Upper lobe of left lung (tissue), 6 donors: ENCODE results near the gene CDH11. TPM values are rescaled to one million over a fixed set of nuclear protein-coding genes. Genes with fewer than 3 reads are reported as not detected.

Experiments
- ATAC-seq, 2 donors: fragments of 200-7000 bp; cut with Tn5 transposase; one replicate each; pipeline ENCODE4 v1.9.1; 2022; ENCODE audit warnings: mild to moderate bottlenecking in 2 of 2, moderate library complexity in 2 of 2; ENCODE audit not compliant: low FRiP score in 2 of 2
- DNase-seq, 2 donors: peaks; one replicate each; pipeline ENCODE4 v3.0.0-alpha.2; 2019 to 2020
- H3K27ac ChIP-seq, 4 donors: fragments of 200-600 bp; sonication (generic); one replicate each; pipeline ENCODE4 v1.5.1; 2016 to 2019
- H3K27me3 ChIP-seq, 4 donors: fragments of 200-600 bp; sonication (generic); one replicate each; pipeline ENCODE4 v1.5.1; 2017 to 2019
- H3K36me3 ChIP-seq, 4 donors: fragments of 200-600 bp; sonication (generic); one replicate each; pipeline ENCODE4 v1.5.1; 2016 to 2019
- H3K4me1 ChIP-seq, 4 donors: fragments of 200-600 bp; sonication (generic); one replicate each; pipeline ENCODE4 v1.5.1; 2018 to 2019
- H3K4me3 ChIP-seq, 4 donors: fragments of 200-600 bp; sonication (generic); one replicate each; pipeline ENCODE4 v1.5.1; 2017 to 2019; ENCODE audit warnings: mild to moderate bottlenecking in 2 of 4, moderate library complexity in 1 of 4
- H3K9me3 ChIP-seq, 4 donors: fragments of 200-600 bp; sonication (generic); one replicate each; pipeline ENCODE4 v1.5.1; 2018 to 2019
- CTCF ChIP-seq, 6 experiments: fragments of 450-650 bp in 4 of 6; fragments of 200-600 bp in 2 of 6; sonication (generic) in 2 of 6; IDR thresholded peaks; one replicate each; pipeline ENCODE4 v1.5.1; 2016 to 2019; ENCODE audit warnings: antibody characterized with exemption in 6 of 6
- EP300 ChIP-seq, 4 donors: sonication (generic); formaldehyde crosslinking; IDR thresholded peaks; one replicate each; pipeline ENCODE4 v1.5.1; 2017; ENCODE audit warnings: antibody characterized with exemption in 4 of 4, control low read depth in 2 of 4
- POLR2A ChIP-seq, 4 donors: fragments of 450-650 bp; IDR thresholded peaks; one replicate each; pipeline ENCODE4 v1.5.1; 2016 to 2017; ENCODE audit warnings: antibody characterized with exemption in 4 of 4, mild to moderate bottlenecking in 2 of 4
- POLR2AphosphoS5 ChIP-seq, 2 donors: sonication (generic); formaldehyde crosslinking; IDR thresholded peaks; one replicate each; pipeline ENCODE4 v1.5.1; 2017; ENCODE audit warnings: antibody characterized with exemption in 2 of 2
- whole genome bisulfite sequencing, 2 donors: methylation state at CpG; one replicate each; pipeline ENCODE4 v1.1.5; 2017 to 2018; 5-methylcytosine and 5-hydroxymethylcytosine counted together
- total RNA-seq, 6 donors: library from RNA; depleted of rRNA in 4 of 6; stranded (reverse); fragments of >200 nt in 4 of 6; gene quantifications; one replicate each; pipeline versions ENCODE4 v1.1.0 to v1.2.1, GENCODE V29; 2016 to 2021
- donor health status: DM: no; HTN: no; CAD: no; lungs with moderate emphysema.
- donor health status: DM: no; HTN: yes; CAD: no; lungs with severe emphysema.

Gene CDH11
- total RNA-seq, 6 donors from 2014 or later = 20.9 to 164 (median 74.2) TPM

- no peaks in the 10 kb centered on the region for H3K36me3 ChIP-seq
- no peaks in the 10 kb centered on the region for H3K9me3 ChIP-seq
- TF ChIP-seq POLR2A (IDR thresholded peaks at IDR 0.05) (no peak), POLR2AphosphoS5 (IDR thresholded peaks at IDR 0.05) (no peak), EP300 (IDR thresholded peaks at IDR 0.05) (no peak), CTCF (IDR thresholded peaks at IDR 0.05) (no peak)
- H3K4me3 ChIP-seq = no peak overlapping the region
- DNase-seq (no peak), ATAC-seq (no peak)
- no peak overlapping the region for H3K27ac ChIP-seq
- H3K27me3 ChIP-seq = no peaks in the 10 kb centered on the region
- H3K4me1 ChIP-seq = no peaks in the 10 kb centered on the region
Observed at GRCh38 chr16:65003621-65004020, 118.2 kb downstream of the CDH11 start.

GRCh38 chr16:65002265-65002664, 119.6 kb downstream of the CDH11 start:
- 53 to 55% methylated on average over 1 of the region's 1 CpG for WGBS, 2 donors
- no peak overlapping the region for H3K27ac ChIP-seq
- TF ChIP-seq CTCF (IDR thresholded peaks at IDR 0.05) (no peak), POLR2A (IDR thresholded peaks at IDR 0.05) (no peak)
- H3K27me3 ChIP-seq = no peaks in the 10 kb centered on the region
- H3K4me1 ChIP-seq = no peaks in the 10 kb centered on the region
- H3K9me3 ChIP-seq = no peaks in the 10 kb centered on the region
- DNase-seq = no peak
- ATAC-seq = no peak
- H3K4me3 ChIP-seq = no peak overlapping the region
- H3K36me3 ChIP-seq = no peaks in the 10 kb centered on the region

GRCh38 chr16:65000654-65001053, 121.2 kb downstream of the CDH11 start:
- no peaks in the 10 kb centered on the region for H3K36me3 ChIP-seq
- ATAC-seq (no peak), DNase-seq (no peak)
- no peaks in the 10 kb centered on the region for H3K27me3 ChIP-seq
- no peak overlapping the region for H3K4me3 ChIP-seq
- no peaks in the 10 kb centered on the region for H3K9me3 ChIP-seq
- 76 to 77% methylated on average over 3 of the region's 3 CpGs for WGBS, 2 donors
- H3K27ac ChIP-seq = no peak overlapping the region
- no peaks in the 10 kb centered on the region for H3K4me1 ChIP-seq
- TF ChIP-seq POLR2A (IDR thresholded peaks at IDR 0.05) (no peak), EP300 (IDR thresholded peaks at IDR 0.05) (no peak), CTCF (IDR thresholded peaks at IDR 0.05) (no peak), POLR2AphosphoS5 (IDR thresholded peaks at IDR 0.05) (no peak)

GRCh38 chr16:64997751-64998150, 124.1 kb downstream of the CDH11 start:
- Histone ChIP-seq H3K36me3 (no peaks in the 10 kb centered on the region), H3K27ac (no peak overlapping the region), H3K4me1 (no peaks in the 10 kb centered on the region), H3K9me3 (no peaks in the 10 kb centered on the region), H3K4me3 (no peak overlapping the region), H3K27me3 (no peaks in the 10 kb centered on the region)
- ATAC-seq (no peak), DNase-seq (no peak)
- 84 to 85% methylated on average over 2 of the region's 2 CpGs for WGBS, 2 donors
- TF ChIP-seq POLR2A (IDR thresholded peaks at IDR 0.05) = no peak
- TF ChIP-seq POLR2AphosphoS5 (IDR thresholded peaks at IDR 0.05) = no peak
- TF ChIP-seq CTCF (IDR thresholded peaks at IDR 0.05) = no peak

GRCh38 chr16:64997121-64997520, 124.7 kb downstream of the CDH11 start:
- DNase-seq = no peak
- Histone ChIP-seq H3K27me3 (no peaks in the 10 kb centered on the region), H3K4me3 (no peak overlapping the region), H3K36me3 (no peaks in the 10 kb centered on the region), H3K9me3 (no peaks in the 10 kb centered on the region), H3K4me1 (no peaks in the 10 kb centered on the region), H3K27ac (no peak overlapping the region)
- no peak for ATAC-seq
- WGBS, 2 donors = 94 to 97% methylated on average over 9 of the region's 9 CpGs
- TF ChIP-seq EP300 (IDR thresholded peaks at IDR 0.05) (no peak), POLR2A (IDR thresholded peaks at IDR 0.05) (no peak), CTCF (IDR thresholded peaks at IDR 0.05) (no peak), POLR2AphosphoS5 (IDR thresholded peaks at IDR 0.05) (no peak)
